ENCODE data around the gene TMED4. TPM values are rescaled to one million over a fixed set of nuclear protein-coding genes. Genes with fewer than 3 reads are reported as not detected.

Gene TMED4
- 141 and 178 TPM in 2 replicates for total RNA-seq (2013; cell fraction: nucleolus; rRNA removed)
- 71.3 and 75.3 TPM in 2 replicates for total RNA-seq (2014; rRNA removed)
- 39.1 and 41.4 TPM in 2 replicates for total RNA-seq (2014; rRNA removed; fragmentation: Illumina TruSeq; extraction: Trizol)
- total RNA-seq (2021) = 41.6 and 48.1 TPM in 2 replicates
- polyA plus RNA-seq (2011; ENCODE audit: low read depth) = 49.3 TPM
- polyA plus RNA-seq (2011; rRNA removed) = 67.1 and 69.8 TPM in 2 replicates
- polyA plus RNA-seq (2011; cell fraction: cytosol; rRNA removed) = 82.6 and 87.1 TPM in 2 replicates
- 70.6 and 72.2 TPM in 2 replicates for polyA plus RNA-seq (2011; cell fraction: nucleus; rRNA removed)
- 51.2 and 51.5 TPM in 2 replicates for polyA plus RNA-seq (2012)
- polyA plus RNA-seq (2014; fragmentation: Illumina TruSeq; extraction: Trizol) = 37.3 and 38.9 TPM in 2 replicates
- 10 to 100 TPM; 20.8 to 21.0 TPM for polyA plus RNA-seq (2014; fragmentation: Nextera tagmentation; extraction: Ambion mirVana)
- polyA plus RNA-seq (2014; rRNA removed) = 48.1 and 53.9 TPM in 2 replicates
- 10 to 100 TPM; 55.6 to 57.4 TPM for polyA plus RNA-seq (2016; fragmentation: Nextera tagmentation; extraction: Ambion mirVana)
- 58.4 and 72.4 TPM in 2 replicates for polyA minus RNA-seq (2011; rRNA and poly(A)+ RNA removed)
- 28.4 and 31.1 TPM in 2 replicates for polyA minus RNA-seq (2011; cell fraction: cytosol; rRNA and poly(A)+ RNA removed)
- polyA minus RNA-seq (2011; cell fraction: nucleus; rRNA and poly(A)+ RNA removed) = 33.5 and 53.0 TPM in 2 replicates
- percentile 92 among the genes with signal in this experiment for Bru-seq, nascent RNA
- BruChase-seq, experiment 1, labeled RNA remaining after a 6-hour chase = percentile 99 among the genes with signal in this experiment
- percentile 97 among the genes with signal in this experiment for BruChase-seq, experiment 2, labeled RNA remaining after a 2-hour chase
- long read RNA-seq, experiment 1, transcript TMED4-203 (5 exons, 2,322 nt) = major isoform, 29 of 50 reads
- long read RNA-seq, experiment 1, partial matches to known transcripts = 0 of 50 reads
- long read RNA-seq, experiment 1, other reads (novel, unspliced or antisense) = 16 of 50 reads
- long read RNA-seq, experiment 2, transcript TMED4-203 (5 exons, 2,322 nt) = major isoform, 42 of 59 reads
- long read RNA-seq, experiment 2, transcript TMED4-205 (4 exons, 1,755 nt) = minor isoform, 9 of 59 reads
- long read RNA-seq, experiment 2, partial matches to known transcripts = 1 of 59 reads
- long read RNA-seq, experiment 2, other reads (novel, unspliced or antisense) = 5 of 59 reads

- H3K9me3 ChIP-seq (replicated peaks; ENCODE audit: control insufficient read depth, insufficient read depth, low read length) = no peaks in the 10 kb centered on the region
- peaks cover 20% of the 10 kb centered on the region for H3K79me2 ChIP-seq (ENCODE audit: control insufficient read depth, insufficient read depth, low read length)
- BruUV-seq (replicated peaks) = no TSS peak
- peak; percentile 97 for DNase-seq (ENCODE audit: low read depth, low spot score)
- H4K20me1 ChIP-seq (ENCODE audit: control insufficient read depth, insufficient read depth) = no peaks in the 10 kb centered on the region
- peak within 1 kb of the TSS; percentile 89 for H2AFZ ChIP-seq (ENCODE audit: control insufficient read depth, low read depth, low read length)
- H3K4me3 ChIP-seq = peak within 1 kb of the TSS; percentile 83
- under 1% methylated on average over 70 of the region's 71 CpGs for WGBS (ENCODE audit: insufficient coverage, insufficient replicate concordance, low lambda C conversion rate, missing lambda C conversion rate)
- peaks cover 4% of the 10 kb centered on the region; the same call in 1 of the 2 replicates for H3K4me1 ChIP-seq (ENCODE audit: control insufficient read depth, insufficient read depth, low read length)
- POLR2A ChIA-PET = interaction anchor here (0.6 to 3.6 kb wide), 14 partner anchors 9 to 1968 kb away, joined by 3 to 20 read pairs (median 6); partner anchors contain the start of genes DDX56, H2AZ2 and OGDH
- peak within 1 kb of the TSS; percentile 86 for H3K27ac ChIP-seq (ENCODE audit: control insufficient read depth, insufficient read depth)
- H3K4me2 ChIP-seq (ENCODE audit: control insufficient read depth, insufficient read depth) = peak within 1 kb of the TSS; percentile 86
- RAD21 ChIA-PET (ENCODE audit: unreplicated experiment) = interaction anchor here (0.7 to 3.5 kb wide), 5 partner anchors 9 to 418 kb away, joined by 3 to 26 read pairs (median 5); partner anchors contain the start of genes CCM2, DDX56, H2AZ2 and OGDH
- peak; percentile 98 for FAIRE-seq
- peak within 1 kb of the TSS; percentile 91 for H3K9ac ChIP-seq (ENCODE audit: control insufficient read depth, insufficient read depth, low read length)
- CTCF ChIA-PET = interaction anchor here (0.7 to 4.0 kb wide), 12 partner anchors 9 to 554 kb away, joined by 3 to 16 read pairs (median 3); partner anchors contain the start of gene H2AZ2
- H3K27me3 ChIP-seq (replicated peaks in 1 of 2; ENCODE audit: control insufficient read depth in 2 of 2, insufficient read depth in 2 of 2, low read length in 1 of 2) = no peaks in the 10 kb centered on the region
- SMC1A ChIA-PET (ENCODE audit: uncharacterized antibody, unreplicated experiment) = interaction anchor here (0.6 to 3.4 kb wide), 15 partner anchors 8 to 554 kb away, joined by 3 to 10 read pairs (median 4); partner anchors contain the start of genes DDX56 and H2AZ2
- in situ Hi-C loops (cut with MboI) = no loop called here
- ATAC-seq = peak; percentile 92
- H3K36me3 ChIP-seq (ENCODE audit: control insufficient read depth in 2 of 2, insufficient read depth in 2 of 2, low read length in 1 of 2) = peaks cover 4 to 11% of the 10 kb centered on the region in 2 experiments
- intact Hi-C loops (cut with micrococcal nuclease; ENCODE audit: unreplicated experiment) = loop anchor here (1.0 to 5.0 kb wide), 2 partner anchors 215 to 266 kb away; partner anchors contain the start of genes H2AZ2 and PPIA
- TF ChIP-seq ESRRA (IDR thresholded peaks at IDR 0.05; ENCODE audit: low read length) = no peak
- no peak for TF ChIP-seq SREBF1 (IDR thresholded peaks at IDR 0.05; ENCODE audit: low read length)
- TF ChIP-seq CHD4 (IDR thresholded peaks at IDR 0.05) = no peak
- peak; percentile 61; the same call in 1 of the 2 replicates for TF ChIP-seq NR2F1 (conservative IDR thresholded peaks at IDR 0.05)
- no peak for TF ChIP-seq NFXL1 (IDR thresholded peaks at IDR 0.05; ENCODE audit: borderline replicate concordance)
- TF ChIP-seq REST (IDR thresholded peaks at IDR 0.05; ENCODE audit: low read depth, low read length) = 0 out of 2 replicates have a peak, but pooled peaks have one; percentile 21
- TF ChIP-seq IRF3 (IDR thresholded peaks at IDR 0.05) = no peak
- TF ChIP-seq SRF (IDR thresholded peaks at IDR 0.05; ENCODE audit: low read depth in 2 of 2, low read length in 2 of 2) = peak in 1 of 2 experiments; percentile 16; a peak in 1 of 4 replicates
- TF ChIP-seq RELB (IDR thresholded peaks at IDR 0.05; ENCODE audit: low read depth) = no peak; the same call in 1 of the 2 replicates
- TF ChIP-seq NFYA (IDR thresholded peaks at IDR 0.05; ENCODE audit: borderline replicate concordance, low read depth, low read length) = no peak
- TF ChIP-seq CBX5 (IDR thresholded peaks at IDR 0.05; ENCODE audit: low read depth) = no peak
Measured at GRCh38 chr7:44581879-44582603, at the start of gene TMED4. Gene TMED4 (minus strand): TSS chr7:44582231. CDS start chr7:44582206, 25 bp downstream.
